HG03439 (cell line): Measurements from ENCODE around the gene NOL4L.

Experiments used
- ATAC-seq: cut with Tn5 transposase; IDR thresholded peaks from one replicate; pipeline ENCODE4 v1.9.1; 2021; ENCODE audit warnings: mild to moderate bottlenecking, moderate library complexity; ENCODE audit not compliant: unreplicated experiment

The NOL4L gene

DNA sequence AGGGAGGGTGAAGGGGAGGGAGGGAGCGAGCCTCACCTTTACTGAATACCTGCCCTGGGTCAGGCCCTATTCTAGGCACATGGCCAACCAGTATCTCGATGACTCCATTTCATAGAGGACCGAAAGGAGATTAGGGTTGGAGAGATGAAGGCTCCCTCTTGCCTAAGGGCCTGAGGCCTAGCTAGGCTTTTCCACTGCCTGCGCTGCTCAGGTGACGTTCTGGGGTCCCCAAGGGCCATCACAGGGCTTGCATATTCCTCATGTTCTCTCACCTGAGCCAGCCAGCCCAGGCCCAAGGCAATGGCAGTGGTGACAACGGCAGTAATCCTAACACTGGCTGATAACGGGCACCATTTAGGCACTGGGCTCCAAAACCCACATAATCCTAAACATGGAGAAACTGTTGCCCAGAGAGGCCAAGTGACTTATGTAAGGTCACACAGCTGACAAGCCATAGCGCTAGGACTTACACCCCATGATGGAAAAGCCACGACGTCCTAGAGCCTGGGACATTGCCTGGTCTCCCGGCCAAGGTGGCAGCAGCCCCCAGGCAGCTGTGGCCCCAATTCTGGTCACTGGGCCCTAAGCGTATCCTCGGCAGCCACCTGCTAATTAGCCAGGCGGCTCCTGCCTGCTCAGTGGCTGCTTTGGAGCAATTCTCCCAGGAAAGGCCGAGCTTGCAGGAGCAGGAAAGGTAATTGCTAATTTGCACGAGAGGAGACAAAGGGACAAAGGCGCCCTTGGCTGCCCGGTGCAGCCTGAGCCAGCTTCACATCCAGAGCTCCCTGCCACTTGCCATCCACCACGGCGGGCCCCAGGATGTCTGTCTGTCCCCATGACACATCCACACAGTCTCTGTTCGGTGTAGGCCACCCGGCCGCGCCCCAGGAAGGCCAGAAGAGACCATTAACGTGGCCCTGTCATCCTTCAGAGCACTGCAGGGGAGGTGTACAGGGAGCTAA is 21.5 kb downstream of the NOL4L start:
- no peak for ATAC-seq

DNA sequence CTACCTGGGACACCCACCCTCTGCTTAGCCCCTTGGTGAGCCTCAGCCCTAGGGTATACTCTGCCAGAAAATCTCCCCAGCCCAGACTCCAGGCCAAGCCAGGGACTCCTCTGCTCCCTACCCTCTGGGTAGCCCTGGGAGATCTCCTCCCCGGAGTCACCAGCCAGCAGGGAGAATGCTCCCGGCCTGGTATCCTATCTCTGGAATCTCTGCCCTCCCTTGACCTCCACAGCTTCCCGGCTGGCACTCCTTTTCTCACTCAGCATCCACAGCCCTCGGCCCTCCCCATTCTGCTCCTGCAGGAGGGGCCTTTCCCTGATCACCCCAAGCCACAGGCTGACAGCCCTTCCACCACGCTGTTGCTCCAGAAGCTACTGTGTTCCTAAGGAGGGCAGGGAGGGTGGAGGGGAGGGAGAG is 22.6 kb downstream of the NOL4L start:
- no peak for ATAC-seq

DNA sequence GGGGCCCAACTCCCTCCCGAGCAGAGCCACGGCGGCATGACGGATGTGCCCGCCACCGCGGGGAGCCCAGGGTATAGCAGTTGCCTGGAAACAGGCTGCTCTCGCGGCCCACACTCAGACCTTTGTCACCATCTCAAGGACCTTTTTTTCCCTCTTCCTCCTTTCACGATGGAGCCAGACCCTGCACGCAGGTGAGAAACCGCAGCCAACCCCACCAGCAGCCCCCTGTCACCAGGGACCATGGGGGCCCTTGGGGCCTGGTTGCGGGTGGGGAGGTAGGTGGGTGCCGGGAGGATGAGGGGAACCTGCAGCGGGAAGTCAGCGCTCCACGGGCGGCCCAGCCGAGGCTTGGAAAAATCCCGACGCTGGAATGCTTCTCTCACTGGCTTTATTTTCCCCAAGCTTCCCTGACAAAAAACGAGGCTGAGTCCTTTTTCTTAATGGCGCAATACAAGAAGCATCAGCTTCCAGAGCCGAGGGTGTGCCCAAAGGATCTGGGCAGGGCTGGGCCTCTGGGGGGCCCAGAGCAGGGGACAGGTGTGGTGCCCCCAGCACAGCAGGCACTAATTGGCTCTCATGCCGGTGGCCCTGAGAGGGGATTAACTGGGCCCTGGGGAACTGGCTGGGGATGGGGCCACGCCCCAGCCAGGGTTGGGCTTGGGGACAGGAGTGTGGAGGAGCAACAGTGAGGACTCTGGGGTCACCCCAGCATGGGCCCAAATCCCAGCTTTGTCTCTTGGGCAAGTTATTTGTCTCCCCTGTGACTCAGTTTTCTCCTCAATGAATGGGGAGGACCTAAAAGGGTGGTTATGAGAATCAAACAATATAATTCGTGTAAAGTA is 23.9 kb downstream of the NOL4L start:
- ATAC-seq: no peak

- ATAC-seq: no peak
Observed at GRCh38 chr20:32560482-32560988, 24.6 kb downstream of the NOL4L start.

DNA sequence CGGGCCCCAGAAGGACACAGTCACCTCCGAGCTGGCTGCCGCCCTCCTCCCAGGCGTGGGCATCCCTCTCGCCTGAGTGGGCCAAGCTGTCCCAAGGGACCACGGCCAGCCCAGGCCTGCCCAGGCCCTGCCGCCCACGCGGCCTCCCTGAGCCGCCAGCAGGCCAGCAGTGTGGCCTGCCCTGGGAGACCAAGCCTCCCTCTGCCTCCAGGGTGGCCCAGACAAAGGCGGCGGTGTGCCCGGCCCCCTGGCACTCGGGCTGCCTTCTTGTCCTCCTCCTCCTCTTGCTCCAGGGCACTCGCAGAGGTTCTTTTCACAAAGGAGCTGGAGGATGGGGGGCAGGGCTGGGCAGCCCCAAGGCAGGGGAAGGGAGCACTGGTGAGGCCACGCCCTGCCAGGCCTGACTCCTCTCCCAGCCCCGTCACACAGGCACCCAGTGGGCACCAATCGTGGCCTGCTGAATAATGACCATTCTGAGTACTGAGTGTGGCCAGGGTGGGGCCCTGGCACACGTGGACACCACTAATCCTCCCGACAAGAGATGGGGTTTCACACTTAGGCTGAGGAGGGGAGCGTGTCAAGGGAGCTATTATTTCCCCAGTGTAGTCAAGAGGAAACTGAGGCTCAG is 25.3 kb downstream of the NOL4L start:
- ATAC-seq: no peak

- no peak for ATAC-seq
Observed at GRCh38 chr20:32559205-32559752, 25.9 kb downstream of the NOL4L start.

DNA sequence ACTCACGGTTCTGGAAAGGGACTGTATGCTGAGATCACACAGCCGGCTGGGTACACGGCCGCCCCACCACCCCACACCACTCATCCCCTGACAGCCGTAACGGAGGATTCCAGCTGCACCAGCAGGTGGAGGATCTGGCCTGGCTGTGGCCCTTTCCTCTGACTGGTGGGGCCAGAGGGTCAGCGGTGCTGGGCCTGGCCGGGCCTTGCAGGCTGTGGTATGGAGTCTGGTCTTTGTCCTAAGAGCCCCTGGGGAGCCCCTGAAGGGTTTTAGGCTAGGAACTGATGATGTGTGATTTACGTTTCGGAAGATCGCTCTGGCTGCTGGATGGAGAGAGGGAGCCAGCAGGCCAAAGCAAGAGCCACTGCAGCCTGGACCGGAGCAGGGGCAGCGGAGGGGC is 26.6 kb downstream of the NOL4L start:
- ATAC-seq: no peak

DNA sequence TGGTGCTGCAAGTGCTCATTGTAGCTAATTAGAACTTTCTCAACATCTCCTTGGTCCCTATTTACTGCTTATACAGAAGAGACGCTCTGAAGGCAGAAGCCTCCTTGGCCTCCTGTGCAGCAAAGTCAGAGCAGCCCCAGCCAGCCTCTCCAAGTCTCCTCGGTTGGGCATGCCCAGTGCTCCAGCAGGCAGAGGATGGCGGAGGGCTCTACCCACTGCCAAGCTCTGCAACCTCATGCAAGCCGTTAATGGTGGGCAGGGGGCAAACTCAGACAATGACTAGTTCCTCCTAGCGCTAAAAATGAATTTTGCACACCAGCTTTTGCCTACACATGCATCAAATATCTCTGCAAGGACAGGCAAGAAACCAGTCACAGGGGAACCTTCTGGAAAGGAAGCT is 27.8 kb downstream of the NOL4L start:
- ATAC-seq: no peak

DNA sequence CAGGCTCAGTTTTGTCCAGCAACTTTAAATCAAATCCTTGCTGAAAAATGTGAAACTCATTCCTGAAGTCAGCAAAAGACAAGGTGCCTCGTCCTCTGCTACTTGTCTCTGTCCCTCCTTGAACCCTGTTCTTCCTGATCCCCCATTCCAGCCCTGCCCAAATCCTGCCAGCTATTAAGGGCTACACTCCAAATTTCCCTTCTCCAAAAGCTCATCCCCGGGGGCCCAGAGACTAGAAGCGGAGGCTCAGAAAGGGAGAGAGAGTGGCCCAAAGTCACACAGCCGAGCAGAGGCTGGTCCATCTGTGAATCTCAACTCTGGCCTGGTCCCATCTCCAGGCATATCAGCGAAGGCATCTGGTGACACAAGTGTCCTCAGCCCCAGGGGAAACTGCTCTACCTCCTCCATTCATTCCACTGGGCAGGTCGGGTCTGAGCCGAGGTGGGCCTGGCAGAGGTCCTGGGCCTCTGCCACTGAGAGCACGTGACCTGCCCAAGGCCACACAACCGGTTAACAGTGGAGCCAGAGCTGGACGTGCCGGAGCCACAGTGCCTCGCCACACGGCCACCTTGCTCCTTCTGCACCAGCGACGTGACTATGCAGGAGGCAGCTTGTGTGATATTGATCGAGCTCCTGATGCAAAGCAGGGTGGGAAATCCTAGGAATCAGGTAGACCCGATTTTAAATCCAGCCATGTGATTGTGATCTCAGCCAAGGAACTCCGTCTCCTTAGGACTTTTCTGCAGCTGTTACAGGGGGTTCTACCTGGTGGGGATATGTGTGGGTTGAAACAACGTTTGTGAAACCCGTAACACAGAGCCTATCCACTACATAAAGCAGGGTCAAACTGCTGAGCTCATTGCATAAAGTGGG is 28.6 kb downstream of the NOL4L start:
- no peak for ATAC-seq

- no peak for ATAC-seq
Observed at GRCh38 chr20:32555584-32555983, 29.5 kb downstream of the NOL4L start.

GRCh38 chr20:32554965-32555289 is 30.2 kb downstream of the NOL4L start:
- ATAC-seq: no peak

- no peak for ATAC-seq
Observed at GRCh38 chr20:32553618-32554017, 31.5 kb downstream of the NOL4L start.

DNA sequence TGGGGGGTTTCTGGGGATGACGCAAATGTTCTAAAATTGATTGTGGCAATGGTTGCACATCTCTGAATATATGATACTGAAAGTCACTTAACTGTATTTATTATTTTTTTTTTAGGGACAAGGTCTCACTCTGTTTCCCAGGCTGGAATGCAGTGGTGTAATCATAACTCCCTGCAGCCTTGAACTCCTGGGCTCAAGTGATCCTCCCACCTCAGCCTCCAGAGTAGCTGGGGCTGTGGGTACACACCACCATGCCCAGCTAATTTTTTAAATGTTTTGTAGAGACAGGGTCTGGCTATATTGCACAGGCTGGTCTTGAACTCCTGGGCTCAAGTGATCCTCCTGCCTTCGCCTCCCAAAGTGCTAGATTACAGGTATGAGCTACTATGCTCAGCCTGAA is 33.4 kb downstream of the NOL4L start:
- no peak for ATAC-seq

DNA sequence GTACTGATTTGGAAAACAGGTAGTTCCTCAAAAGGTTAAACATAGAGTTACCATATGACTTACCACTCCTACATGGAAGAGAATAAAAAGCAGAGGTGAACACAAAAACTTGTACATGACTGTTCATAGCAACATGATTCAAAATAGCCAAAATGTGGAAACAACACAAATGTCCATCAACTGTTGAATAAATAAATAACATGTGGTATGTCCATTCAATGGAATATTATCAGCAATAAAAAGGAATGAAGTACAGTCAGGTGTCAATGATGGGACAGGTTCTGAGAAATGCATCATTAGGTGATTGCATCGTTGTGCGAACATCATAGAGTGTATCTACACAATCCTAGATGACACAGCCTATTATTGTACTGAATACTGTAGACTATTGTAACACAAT is 35.3 kb downstream of the NOL4L start:
- no peak for ATAC-seq

- no peak for ATAC-seq
Observed at GRCh38 chr20:32547753-32548034, 37.4 kb downstream of the NOL4L start.

GRCh38 chr20:32546918-32547752 is 38.0 kb downstream of the NOL4L start:
- no peak for ATAC-seq

DNA sequence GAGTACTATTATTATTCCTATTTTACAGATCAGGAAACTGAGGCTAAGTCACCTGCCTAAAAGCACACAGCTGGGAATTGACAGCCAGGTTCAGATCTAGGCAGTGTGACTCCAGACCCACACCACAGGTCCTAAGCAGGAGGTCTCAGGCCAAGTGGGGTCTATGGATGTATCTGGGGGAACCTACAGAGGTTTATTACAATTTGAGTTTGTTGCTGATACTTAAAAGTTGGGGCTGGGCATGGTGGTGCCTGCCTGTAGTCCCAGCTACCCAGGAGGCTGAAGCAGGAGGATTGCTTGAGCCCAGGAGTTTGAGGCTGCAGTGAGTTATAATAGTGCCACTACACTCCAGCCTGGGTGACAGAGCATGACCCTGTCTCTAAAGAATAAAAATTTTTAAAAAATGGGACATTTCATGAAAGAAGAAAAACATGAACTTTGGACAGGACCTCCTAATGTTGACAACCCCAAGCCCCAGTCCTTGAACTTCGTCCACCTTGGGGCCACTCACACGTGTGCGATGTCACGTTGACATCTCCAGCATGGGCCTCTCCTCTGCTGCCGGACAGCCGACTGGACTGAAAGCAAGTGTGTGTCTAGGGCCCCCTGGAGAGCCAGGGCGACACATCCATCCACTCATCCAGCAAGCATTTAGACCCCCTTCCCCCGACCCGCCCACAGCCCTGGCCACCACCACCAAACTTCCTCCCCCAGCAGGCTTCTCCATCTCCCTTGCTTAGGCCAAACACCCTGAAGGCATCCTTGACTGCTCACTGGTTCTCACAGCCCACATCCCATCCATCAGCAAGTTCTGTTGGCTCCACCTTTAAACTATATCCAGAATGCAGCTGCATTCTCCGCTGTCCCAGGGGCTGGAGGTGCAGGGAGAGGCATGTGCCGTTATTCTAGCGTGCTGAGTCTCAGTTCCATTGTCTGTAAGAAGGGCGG is 40.0 kb downstream of the NOL4L start:
- no peak for ATAC-seq

DNA sequence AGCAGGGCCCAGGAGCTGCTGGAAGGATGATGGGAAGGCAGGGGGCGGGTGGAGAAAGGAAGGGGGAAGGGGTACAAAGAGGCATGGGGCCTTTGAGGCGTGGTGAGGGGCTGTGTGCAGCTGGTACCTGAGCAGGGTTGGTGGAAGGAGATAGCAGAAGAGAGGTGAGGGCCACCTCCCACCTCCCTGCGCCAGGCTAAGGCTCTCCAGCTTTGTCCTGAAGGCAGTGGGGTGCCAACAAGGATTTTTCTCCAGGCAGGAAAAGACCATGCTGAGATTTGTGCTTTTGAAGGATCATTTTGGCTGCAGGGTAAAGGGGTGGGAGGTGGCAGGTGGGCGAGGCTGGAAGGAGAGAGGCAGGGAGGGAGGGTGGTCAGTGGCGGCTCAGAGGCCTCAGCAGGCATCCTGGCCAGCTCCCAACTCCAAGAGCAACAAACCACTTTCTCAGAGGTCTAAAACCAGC is 40.8 kb downstream of the NOL4L start:
- no peak for ATAC-seq
